HG03571 (cell line): ENCODE measurements around the gene WDHD1.
A peak's percentile ranks its signal among the peaks of the same experiment; 100 is the strongest.
"Not testable (repeated sequence)": the region's sequence is repeated elsewhere in the genome, so short reads cannot be mapped to it uniquely, and the experiment has no call there.

Experiments used
- ATAC-seq: cut with Tn5 transposase; IDR thresholded peaks from one replicate; pipeline ENCODE4 v1.9.1; 2021; ENCODE audit not compliant: unreplicated experiment

Gene WDHD1

GRCh38 chr14:54909817-54910558, 116.9 kb downstream of the WDHD1 start:
- no peak for ATAC-seq

GRCh38 chr14:54908973-54909372, 117.9 kb downstream of the WDHD1 start:
- not testable (repeated sequence) for ATAC-seq

- ATAC-seq = no peak
Observed at GRCh38 chr14:54908190-54908589, 118.7 kb downstream of the WDHD1 start.

- ATAC-seq = no peak
Observed at GRCh38 chr14:54906075-54906474, 120.8 kb downstream of the WDHD1 start.

GRCh38 chr14:54902521-54903420, 124.1 kb downstream of the WDHD1 start, which contains the start of gene GCH1:
TSS of gene GCH1 (minus strand) at chr14:54902826. CDS start at chr14:54902663, 163 bp downstream.
- ATAC-seq = peak; percentile 78

GRCh38 chr14:54902143-54902520, 124.8 kb downstream of the WDHD1 start:
- peak; percentile 47 for ATAC-seq

GRCh38 chr14:54901380-54902142, 125.3 kb downstream of the WDHD1 start:
- ATAC-seq = no peak

- no peak for ATAC-seq
Observed at GRCh38 chr14:54899573-54899972, 127.3 kb downstream of the WDHD1 start.

- ATAC-seq = not testable (repeated sequence)
Observed at GRCh38 chr14:54897809-54898555, 128.9 kb downstream of the WDHD1 start.

GRCh38 chr14:54895683-54896082, 131.2 kb downstream of the WDHD1 start:
- no peak for ATAC-seq

GRCh38 chr14:54894995-54895394, 131.9 kb downstream of the WDHD1 start:
- ATAC-seq = no peak

- ATAC-seq = no peak
Observed at GRCh38 chr14:54893151-54893760, 133.6 kb downstream of the WDHD1 start.

- no peak for ATAC-seq
Observed at GRCh38 chr14:54891471-54892245, 135.2 kb downstream of the WDHD1 start.

- peak; percentile 67 for ATAC-seq
Observed at GRCh38 chr14:54890788-54891187, 136.1 kb downstream of the WDHD1 start.

GRCh38 chr14:54889919-54890318, 137.0 kb downstream of the WDHD1 start:
- ATAC-seq = no peak
